GM21526 (cell line): Measurements from ENCODE around the gene SSBP2.
"Not testable (repeated sequence)": the region's sequence is repeated elsewhere in the genome, so short reads cannot be mapped to it uniquely, and the experiment has no call there.

ENCODE experiments used
- ATAC-seq: cut with Tn5 transposase; IDR thresholded peaks from one replicate; pipeline ENCODE4 v1.9.1; 2021; ENCODE audit warnings: moderate library complexity; ENCODE audit not compliant: unreplicated experiment, low FRiP score

Gene SSBP2

GRCh38 chr5:81542242-81542641 lies 208.7 kb downstream of the SSBP2 start:
- no peak for ATAC-seq

- ATAC-seq = no peak
Observed at GRCh38 chr5:81537905-81538547, 212.9 kb downstream of the SSBP2 start.

GRCh38 chr5:81534441-81534840 lies 216.5 kb downstream of the SSBP2 start:
- no peak for ATAC-seq

- no peak for ATAC-seq
Observed at GRCh38 chr5:81533629-81534405, 217.1 kb downstream of the SSBP2 start.

GRCh38 chr5:81530919-81531318 lies 220.0 kb downstream of the SSBP2 start:
- no peak for ATAC-seq

- ATAC-seq = no peak
Observed at GRCh38 chr5:81525690-81526089, 225.2 kb downstream of the SSBP2 start.

GRCh38 chr5:81524015-81524414 lies 226.9 kb downstream of the SSBP2 start:
- ATAC-seq = no peak

- no peak for ATAC-seq
Observed at GRCh38 chr5:81522571-81522970, 228.3 kb downstream of the SSBP2 start.

- no peak for ATAC-seq
Observed at GRCh38 chr5:81520769-81521168, 230.1 kb downstream of the SSBP2 start.

GRCh38 chr5:81519217-81519905 lies 231.5 kb downstream of the SSBP2 start:
- ATAC-seq = no peak

GRCh38 chr5:81517462-81517861 lies 233.4 kb downstream of the SSBP2 start:
- ATAC-seq = no peak

GRCh38 chr5:81516091-81516490 lies 234.8 kb downstream of the SSBP2 start:
- ATAC-seq = no peak

GRCh38 chr5:81513982-81514381 lies 236.9 kb downstream of the SSBP2 start:
- ATAC-seq = no peak

GRCh38 chr5:81513473-81513872 lies 237.4 kb downstream of the SSBP2 start:
- ATAC-seq = no peak

GRCh38 chr5:81506900-81507588 lies 243.9 kb downstream of the SSBP2 start:
- ATAC-seq = peak; percentile 99

- ATAC-seq = no peak
Observed at GRCh38 chr5:81506378-81506777, 244.5 kb downstream of the SSBP2 start.

- no peak for ATAC-seq
Observed at GRCh38 chr5:81505672-81506071, 245.2 kb downstream of the SSBP2 start.

GRCh38 chr5:81503602-81504001 lies 247.3 kb downstream of the SSBP2 start:
- not testable (repeated sequence) for ATAC-seq

GRCh38 chr5:81495286-81495685 lies 255.6 kb downstream of the SSBP2 start:
- ATAC-seq = no peak

- no peak for ATAC-seq
Observed at GRCh38 chr5:81488862-81489261, 262.0 kb downstream of the SSBP2 start.

GRCh38 chr5:81486711-81487110 lies 264.2 kb downstream of the SSBP2 start:
- no peak for ATAC-seq
